HG03066 (cell line): ENCODE data around the gene REPS1.

Source experiments
- ATAC-seq: cut with Tn5 transposase; IDR thresholded peaks from one replicate; pipeline ENCODE4 v1.9.1; 2021; ENCODE audit warnings: low read depth; ENCODE audit not compliant: unreplicated experiment

The REPS1 gene

GRCh38 chr6:138865480-138866109, 122.5 kb downstream of the REPS1 start:
- no peak for ATAC-seq

GRCh38 chr6:138864343-138864890, 123.6 kb downstream of the REPS1 start:
- no peak for ATAC-seq

- ATAC-seq, result no peak
Measured at GRCh38 chr6:138863321-138863720, 124.7 kb downstream of the REPS1 start.

GRCh38 chr6:138862456-138862855, 125.6 kb downstream of the REPS1 start:
- no peak for ATAC-seq

- no peak for ATAC-seq
Measured at GRCh38 chr6:138857775-138858174, 130.3 kb downstream of the REPS1 start.

GRCh38 chr6:138856654-138857053, 131.4 kb downstream of the REPS1 start:
- ATAC-seq, result no peak
